HG03442 (cell line): ENCODE measurements around the gene OSGIN1.
A peak's percentile ranks its signal among the peaks of the same experiment; 100 is the strongest.

ENCODE experiments used
- ATAC-seq: cut with Tn5 transposase; IDR thresholded peaks from one replicate; pipeline ENCODE4 v1.9.1; 2021; ENCODE audit warnings: mild to moderate bottlenecking, moderate library complexity; ENCODE audit not compliant: unreplicated experiment

Gene OSGIN1

DNA sequence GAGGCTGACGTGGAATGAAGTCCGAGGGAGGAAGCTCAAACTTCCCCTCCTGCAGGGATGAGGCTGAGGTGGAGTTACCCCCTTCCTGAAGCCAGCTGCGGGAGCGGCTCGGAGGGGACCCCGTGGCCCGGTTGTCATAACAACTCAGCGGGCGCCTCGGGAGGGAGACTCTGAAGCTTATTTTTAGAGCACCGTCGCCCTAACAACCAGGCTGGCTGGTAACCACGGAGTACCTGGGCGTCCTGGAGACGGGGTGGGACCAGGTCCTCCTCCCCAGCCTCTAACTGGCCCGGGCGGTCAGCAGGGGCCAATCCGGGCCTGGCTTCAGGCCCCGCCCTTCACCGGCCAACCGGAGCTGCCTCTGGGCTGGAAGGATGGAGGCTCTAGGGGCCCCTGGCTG lies 42.7 kb downstream of the OSGIN1 start:
- no peak for ATAC-seq

DNA sequence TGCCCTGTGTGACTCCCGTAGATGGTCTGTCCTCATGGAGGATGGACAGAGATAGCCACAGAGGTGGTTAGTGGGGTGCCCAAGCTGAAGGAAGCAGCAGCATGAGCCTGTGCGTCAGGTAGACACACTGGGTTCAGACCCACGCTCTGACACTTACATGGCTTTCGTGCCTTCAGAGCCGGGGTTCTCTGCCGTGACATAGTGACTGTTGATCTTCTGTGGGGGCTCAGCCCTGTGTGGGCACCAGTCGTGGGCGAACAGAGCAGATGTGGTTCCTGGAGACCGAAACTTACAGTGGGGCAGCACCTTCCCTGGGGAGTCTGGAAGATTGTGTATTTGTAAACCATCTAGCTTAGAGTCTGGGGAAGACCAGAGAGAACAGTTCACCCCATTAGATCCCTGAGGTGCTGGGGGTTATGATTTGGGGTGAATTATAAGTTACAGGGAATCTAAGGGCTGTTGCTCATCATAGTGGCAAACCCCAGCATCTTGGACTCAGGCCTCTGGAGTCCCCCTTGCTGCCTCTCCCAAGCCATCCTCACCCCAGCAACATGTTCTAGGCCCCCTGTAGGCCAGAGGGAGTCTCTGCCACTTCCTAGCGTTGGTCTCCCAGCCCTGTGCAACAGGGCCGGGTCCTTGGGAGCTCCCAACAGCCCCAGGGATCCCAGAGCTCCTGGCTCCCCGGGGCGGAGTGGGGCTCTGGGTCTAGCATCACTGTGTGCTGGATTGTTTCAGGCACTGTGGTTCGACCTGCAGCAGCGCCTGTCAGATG lies 43.6 kb downstream of the OSGIN1 start:
- no peak for ATAC-seq

DNA sequence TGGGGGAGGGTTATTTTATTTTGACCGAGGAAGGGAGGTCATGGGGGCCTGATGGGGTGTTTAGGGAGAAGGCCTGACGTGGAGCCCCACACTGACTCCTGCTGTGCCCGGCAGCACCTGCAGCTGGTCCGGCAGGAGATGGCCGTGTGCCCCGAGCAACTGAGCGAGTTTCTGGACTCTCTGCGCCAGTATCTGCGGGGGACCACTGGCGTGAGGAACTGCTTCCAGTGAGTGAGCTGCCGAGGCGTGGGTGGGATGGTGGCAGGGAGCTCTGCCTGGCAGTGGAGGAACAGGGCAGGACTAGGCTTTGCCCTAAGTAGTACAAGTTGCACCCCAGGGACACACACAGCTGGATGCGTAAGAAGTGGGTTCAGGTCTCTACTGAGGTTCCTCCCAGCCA lies 45.1 kb downstream of the OSGIN1 start:
- no peak for ATAC-seq

DNA sequence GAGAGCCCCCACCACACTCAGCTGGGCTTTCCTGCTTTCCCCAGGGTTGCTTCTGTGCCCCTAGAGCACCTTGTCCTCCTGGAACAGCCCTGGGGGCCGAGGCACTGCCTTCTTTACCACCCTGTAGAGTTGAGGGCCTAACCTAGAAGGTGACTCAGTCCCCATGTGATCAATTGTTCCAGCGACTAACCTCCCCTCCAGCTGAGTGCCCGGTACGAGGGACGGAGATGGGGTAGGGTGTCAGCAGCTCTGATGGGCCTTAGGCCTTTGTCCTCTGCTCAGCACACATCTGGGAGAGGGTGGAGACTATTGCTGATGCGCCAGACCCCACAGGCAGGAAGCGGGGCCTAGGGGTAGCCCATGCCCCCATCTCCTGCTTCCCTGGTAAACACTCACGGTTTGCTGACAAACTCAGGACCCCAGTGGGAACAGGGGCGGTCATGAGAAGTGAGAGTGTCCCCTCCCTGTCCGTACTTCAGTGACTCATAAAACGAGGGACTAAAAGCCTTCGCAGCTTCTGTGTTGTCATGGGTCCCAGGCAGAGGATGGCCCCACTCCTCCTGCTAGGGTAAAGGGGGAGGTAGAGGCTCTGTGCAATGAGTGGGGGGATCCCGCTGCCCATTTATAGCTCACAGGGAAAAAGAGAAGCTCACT lies 48.1 kb downstream of the OSGIN1 start:
- ATAC-seq, result no peak

DNA sequence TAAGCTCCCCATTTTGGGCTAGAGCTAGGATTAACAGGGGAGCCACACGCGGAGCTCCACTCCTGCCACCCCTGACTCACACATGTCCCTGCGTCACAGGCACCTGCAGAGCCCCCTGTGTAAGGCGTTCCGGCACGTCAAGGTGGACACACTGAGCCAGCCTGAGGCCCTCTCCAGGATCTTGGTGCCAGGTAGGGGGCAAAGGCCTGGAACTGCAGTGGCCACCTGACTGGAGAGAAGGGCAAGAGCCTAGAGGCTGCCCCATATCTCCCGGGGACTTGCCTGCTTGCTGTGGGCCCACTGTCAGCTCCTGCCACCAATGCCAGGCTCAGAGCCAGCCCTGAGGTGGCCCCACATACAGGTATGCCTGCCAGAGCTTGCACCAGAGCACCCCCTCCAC lies 48.7 kb downstream of the OSGIN1 start:
- ATAC-seq, result no peak

DNA sequence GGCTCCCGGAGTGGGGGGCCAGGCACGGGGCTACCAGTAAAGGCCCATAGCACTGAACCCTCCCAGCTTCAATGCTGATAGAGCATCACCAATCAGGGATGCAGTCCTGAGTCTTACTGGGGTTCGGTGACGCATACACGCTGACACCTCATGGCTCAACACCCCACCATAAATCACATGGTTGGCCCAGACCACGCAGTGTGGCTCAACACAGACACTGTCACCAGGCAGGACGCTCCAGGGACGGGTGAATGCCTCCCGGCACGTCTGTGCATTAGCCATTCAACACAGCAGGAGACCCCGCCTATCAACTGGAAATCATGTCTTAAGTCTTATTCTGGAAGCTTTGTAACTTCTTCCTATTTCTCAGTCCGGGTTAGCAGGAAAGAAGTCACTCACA lies 50.0 kb downstream of the OSGIN1 start:
- ATAC-seq, result no peak

DNA sequence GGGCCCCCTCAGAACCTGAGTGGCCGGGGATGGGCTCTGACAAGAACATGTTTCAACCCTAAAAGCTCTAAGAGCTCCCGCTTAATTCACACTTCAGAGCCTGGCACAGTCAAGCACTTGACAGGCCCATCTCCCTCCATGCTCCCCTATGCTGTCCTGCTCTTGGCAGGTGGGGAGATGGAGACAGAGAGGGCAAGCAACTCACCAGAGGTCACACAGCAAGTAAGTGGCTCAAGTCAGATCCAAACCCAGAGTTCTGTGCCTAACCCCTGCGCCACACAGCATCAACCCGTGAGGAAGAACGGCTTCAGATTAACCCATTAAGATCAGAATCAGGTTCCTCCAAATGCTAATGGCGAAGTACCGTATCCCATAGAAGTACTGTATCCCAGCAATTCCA lies 51.4 kb downstream of the OSGIN1 start:
- ATAC-seq, result no peak

DNA sequence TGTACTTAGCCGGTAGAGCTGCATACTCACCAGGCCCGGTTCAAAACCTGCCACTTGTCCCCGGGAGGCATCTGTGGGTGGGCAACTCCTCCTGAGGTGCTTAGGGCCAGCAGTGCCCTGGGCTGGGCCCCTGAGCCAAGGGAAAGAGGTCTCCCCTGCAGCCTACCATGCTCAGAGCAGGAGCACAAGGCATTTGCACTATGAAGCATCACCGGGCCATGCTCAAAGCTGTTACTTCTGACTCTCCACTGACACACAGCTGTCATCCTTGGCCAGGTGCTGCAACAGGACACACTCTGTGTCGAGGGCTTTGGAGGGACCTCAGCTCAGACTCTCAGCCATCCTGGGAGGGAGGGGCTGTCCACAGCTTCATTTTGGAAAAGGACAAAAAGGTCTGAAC lies 52.4 kb downstream of the OSGIN1 start:
- no peak for ATAC-seq

DNA sequence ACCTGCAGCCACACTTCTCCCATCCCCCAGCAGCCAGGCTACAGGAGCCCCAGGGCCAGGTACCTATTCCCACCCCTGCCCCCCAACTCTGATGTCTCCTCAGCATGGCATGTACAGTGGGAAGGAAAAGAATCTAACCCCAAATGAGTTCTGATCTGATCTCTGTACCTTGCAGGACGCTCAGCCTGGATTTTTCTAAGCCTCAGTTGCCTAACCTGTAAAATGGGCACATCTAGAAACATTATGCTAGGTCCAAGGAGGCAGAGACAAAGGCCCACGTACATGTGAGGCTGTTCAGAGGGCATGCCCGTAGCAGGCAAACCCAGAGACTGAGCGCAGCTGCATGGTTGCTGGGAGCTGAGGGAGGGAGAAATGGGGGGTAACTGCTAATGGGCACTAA lies 54.5 kb downstream of the OSGIN1 start:
- no peak for ATAC-seq

DNA sequence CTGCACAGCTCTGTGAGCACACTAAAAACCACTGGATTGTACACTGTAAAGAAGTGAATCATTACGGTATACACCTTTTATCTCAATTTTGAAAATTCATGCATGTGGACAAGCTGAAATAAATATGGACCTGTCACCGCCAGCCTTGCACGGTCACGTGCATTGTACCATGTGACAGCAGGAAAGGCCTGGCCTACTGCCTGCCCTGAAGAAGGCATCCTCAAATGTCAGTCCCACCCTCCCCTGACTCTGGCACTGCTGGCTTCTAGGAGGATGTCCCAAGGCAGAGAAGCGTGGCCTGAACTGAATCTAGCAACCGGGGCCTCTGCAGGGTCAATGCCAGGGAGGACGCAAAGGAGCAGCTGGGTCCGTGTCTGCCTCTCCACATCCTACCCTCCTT lies 54.9 kb downstream of the OSGIN1 start:
- no peak for ATAC-seq

DNA sequence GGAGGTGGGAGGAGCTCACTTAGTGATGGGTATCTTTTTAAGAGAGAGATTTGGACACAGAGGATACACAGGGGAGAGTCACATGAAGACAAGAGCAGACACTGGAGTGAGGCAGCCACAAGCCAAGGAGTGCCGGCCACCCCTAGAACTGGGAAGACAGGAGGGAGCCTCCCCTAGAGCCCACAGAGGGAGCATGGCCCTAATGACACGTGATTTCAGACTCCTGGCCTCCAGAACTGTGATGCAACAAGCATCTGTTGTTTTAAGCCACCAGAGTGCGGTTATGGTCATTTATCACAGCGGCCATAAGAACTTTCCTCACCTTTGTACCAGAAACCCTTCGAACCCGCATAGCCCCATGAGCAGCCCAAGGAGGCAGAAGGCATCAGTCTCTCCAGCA lies 56.2 kb downstream of the OSGIN1 start:
- no peak for ATAC-seq

DNA sequence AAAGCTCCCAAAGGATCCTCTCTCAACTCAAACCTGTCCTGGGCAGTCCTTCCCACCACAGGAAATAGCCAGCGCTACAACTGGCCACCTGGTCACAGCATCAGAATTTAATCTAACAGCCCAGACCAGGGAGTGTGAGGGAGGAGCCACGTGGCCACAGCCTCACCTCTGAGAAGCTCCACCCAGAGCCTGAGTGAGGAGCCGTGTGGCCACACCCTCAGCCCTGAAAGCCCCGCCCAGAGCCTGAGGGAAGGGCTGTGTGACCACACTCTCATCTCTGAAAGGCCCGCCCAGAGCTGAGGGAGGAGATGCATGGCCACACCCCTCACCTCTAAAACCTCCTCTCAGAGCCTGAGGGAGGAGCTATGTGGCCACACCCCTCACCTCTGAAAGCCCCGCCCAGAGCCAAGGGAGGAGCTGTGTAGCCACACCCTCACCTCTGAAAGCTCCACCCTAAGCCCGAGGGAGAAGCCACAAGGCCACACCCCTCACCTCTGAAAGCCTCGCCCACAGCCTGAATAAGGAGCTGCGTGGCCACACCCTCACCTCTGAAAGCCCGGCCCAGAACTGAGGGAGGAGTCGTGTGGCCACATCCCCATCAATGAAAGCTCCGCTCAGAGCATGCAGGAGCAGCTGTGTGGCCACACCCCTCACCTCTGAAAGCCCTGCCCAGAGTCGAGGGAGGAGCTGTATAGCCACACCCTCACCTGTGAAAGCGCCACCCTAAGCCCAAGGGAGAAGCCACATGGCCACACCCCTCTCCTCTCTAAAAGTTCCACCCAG lies 60.9 kb downstream of the OSGIN1 start:
- ATAC-seq, result peak; percentile 75

DNA sequence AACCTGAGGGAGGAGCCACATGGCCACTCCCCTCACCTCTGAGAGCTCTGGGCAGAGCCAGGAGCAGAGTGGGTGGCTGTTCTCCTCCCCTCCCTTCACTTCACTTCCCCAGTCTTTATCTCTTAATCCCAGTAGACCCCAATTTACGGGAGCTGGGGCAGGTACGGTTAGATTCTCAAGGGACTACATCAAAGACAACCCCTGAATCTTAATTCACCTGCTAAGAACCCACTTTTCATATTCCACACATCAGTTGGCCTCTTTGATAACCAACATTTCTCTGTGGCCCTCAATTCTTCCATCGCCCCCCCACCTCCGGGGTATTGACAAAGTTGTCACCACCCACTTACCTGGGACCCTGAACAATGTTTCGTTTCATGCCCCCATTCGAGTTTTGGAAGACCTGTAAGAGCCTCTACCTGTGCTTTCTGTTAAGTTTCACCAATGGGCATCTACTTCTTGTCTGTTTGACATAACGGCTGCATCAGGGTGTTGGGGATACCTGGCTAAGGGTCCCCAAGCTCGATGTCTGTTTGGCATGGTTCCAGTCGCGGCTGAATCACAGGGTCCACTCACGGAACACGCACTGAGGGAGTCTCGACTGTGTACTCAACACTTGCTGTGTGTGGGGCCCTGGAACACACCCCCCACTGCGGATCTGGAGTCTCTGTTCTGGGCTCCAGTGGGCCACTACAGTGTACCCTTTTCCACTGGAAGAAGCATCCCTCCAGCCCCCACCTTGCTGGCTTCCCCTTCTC lies 61.7 kb downstream of the OSGIN1 start:
- ATAC-seq, result no peak

DNA sequence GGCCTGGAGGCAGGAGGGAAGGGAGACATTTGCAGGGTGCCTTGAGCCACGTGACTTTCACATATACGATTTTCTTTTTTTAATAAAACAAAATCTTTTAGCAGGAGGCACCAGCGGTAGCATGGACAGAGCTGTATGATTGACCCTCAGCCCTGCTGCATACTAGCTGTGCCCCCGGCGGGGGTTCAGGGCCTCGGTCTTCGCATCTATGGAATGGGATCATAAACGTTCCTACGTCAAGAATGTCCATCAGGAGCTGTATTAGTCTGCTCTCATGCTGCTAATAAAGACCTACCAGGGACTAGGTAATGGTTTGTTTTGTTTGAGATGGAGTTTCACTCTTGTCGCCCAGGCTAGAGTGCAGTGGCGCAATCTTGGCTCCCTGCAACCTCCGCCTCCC lies 62.4 kb downstream of the OSGIN1 start:
- ATAC-seq, result no peak
